ENCODE measurements around the gene NHLH1. TPM values are rescaled to one million over a fixed set of nuclear protein-coding genes. Genes with fewer than 3 reads are reported as not detected.
"Not testable (repeated sequence)": the region's sequence is repeated elsewhere in the genome, so short reads cannot be mapped to it uniquely, and the experiment has no call there.

The NHLH1 gene
- total and polyA plus RNA-seq, 4 donors: 0.08 TPM; not detected in 3

DNA sequence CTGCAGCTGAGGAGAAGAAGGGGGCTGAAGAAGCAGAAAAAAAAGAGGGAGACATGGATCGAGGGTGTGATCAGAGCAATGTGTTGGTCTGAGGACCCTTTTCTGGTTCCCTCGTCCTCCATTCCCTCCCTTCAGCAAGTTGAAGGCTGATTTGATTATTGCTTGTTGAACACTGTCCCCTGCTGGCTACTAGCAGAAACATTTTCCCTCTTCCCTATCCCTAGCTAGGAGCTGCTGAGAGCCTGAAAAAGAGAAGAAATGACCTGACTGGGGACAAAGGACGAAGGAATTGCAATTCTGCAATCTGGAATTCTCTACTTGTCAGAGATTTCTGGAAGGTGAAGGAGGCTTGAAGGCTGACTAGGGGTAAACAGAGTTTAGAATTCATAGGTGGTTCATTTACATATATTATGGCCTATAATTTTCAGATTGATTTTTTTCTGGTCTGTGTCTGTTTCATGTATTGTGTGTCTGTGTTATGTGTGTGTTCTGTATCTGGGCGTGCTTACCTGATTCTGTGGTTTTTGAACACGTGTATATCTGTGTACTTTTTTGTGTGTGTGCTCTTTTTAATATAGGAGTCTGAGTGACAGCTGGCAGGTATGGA is 9.8 kb downstream of the NHLH1 start:
- Histone ChIP-seq H3K9ac (ENCODE audit: low read depth in 1 of 2, low read length in 2 of 2) (no peak overlapping the region), H3K36me3 (ENCODE audit: control insufficient read depth in 4 of 4, insufficient read depth in 3 of 4, low read depth in 1 of 4, low read length in 3 of 4) (no peaks in the 10 kb centered on the region), H3K27me3 (ENCODE audit: control insufficient read depth in 4 of 4, insufficient read depth in 4 of 4, low read length in 3 of 4) (no peaks in the 10 kb centered on the region), H3K4me3 (ENCODE audit: low read depth in 1 of 3, low read length in 3 of 3) (no peak overlapping the region), H3K9me3 (ENCODE audit: control insufficient read depth in 4 of 4, low read length in 3 of 4) (no peaks in the 10 kb centered on the region), H3K4me1 (ENCODE audit: control insufficient read depth in 4 of 4, insufficient read depth in 4 of 4, low read length in 3 of 4) (peaks cover 0 to 7% (median 1%) of the 10 kb centered on the region in 4 donors), H3K27ac (ENCODE audit: low read depth in 1 of 2, low read length in 2 of 2) (no peak overlapping the region)
- 12% methylated on average over 5 of the region's 5 CpGs for WGBS
- no peak for DNase-seq (ENCODE audit: low spot score)
- TF ChIP-seq RAD21 (IDR thresholded peaks at IDR 0.05): peak; percentile 95 to 98
- TF ChIP-seq, protein P1, sequence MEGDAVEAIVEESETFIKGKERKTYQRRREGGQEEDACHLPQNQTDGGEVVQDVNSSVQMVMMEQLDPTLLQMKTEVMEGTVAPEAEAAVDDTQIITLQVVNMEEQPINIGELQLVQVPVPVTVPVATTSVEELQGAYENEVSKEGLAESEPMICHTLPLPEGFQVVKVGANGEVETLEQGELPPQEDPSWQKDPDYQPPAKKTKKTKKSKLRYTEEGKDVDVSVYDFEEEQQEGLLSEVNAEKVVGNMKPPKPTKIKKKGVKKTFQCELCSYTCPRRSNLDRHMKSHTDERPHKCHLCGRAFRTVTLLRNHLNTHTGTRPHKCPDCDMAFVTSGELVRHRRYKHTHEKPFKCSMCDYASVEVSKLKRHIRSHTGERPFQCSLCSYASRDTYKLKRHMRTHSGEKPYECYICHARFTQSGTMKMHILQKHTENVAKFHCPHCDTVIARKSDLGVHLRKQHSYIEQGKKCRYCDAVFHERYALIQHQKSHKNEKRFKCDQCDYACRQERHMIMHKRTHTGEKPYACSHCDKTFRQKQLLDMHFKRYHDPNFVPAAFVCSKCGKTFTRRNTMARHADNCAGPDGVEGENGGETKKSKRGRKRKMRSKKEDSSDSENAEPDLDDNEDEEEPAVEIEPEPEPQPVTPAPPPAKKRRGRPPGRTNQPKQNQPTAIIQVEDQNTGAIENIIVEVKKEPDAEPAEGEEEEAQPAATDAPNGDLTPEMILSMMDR (IDR thresholded peaks at IDR 0.05; ENCODE audit: low read depth, low read length, missing input control): peak; percentile 93
- peak; percentile 8 for TF ChIP-seq FOXA2 (IDR thresholded peaks at IDR 0.05)
- TF ChIP-seq JUND (IDR thresholded peaks at IDR 0.05): no peak
- peak; percentile 60 for TF ChIP-seq YY1 (IDR thresholded peaks at IDR 0.05)
- TF ChIP-seq, protein P2, sequence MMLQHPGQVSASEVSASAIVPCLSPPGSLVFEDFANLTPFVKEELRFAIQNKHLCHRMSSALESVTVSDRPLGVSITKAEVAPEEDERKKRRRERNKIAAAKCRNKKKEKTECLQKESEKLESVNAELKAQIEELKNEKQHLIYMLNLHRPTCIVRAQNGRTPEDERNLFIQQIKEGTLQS (IDR thresholded peaks at IDR 0.05): no peak

DNA sequence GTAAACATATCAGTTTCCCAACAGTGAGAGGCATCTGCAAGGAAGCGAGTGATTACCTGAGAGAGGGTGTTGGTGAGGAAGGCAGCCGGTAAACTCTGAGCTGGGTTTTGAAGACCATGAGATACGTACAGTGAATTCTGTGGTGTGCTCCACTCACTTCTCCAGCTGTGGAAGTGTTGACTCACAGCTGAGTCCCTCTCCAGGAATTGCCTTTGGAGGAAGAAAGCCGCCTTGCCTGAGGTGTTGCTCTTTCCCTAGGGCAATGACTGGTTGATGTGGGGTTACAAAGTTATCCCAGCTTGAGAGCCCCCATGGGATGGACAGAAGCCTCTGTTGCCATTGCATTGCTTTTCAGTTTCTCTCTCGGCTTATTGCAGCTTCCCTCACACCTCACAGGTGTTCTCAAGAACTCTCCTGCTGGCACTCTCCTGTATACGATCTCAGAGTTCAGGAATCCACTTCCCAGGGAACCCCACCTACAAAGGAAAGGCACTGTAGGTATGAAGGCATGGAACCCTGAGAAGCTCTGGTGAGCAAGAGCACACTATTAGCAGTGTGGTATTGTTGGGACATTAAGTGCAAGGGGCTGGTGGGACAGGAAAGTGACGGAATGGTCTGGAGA is 10.8 kb downstream of the NHLH1 start:
- H3K27ac ChIP-seq (ENCODE audit: low read depth in 1 of 2, low read length in 2 of 2): no peak overlapping the region
- no peak overlapping the region for H3K4me3 ChIP-seq (ENCODE audit: low read depth in 1 of 3, low read length in 3 of 3)
- 84% methylated on average over 7 of the region's 7 CpGs for WGBS
- no peak for DNase-seq (ENCODE audit: low spot score)
- H3K27me3 ChIP-seq (ENCODE audit: control insufficient read depth in 4 of 4, insufficient read depth in 4 of 4, low read length in 3 of 4): no peaks in the 10 kb centered on the region
- no peaks in the 10 kb centered on the region for H3K9me3 ChIP-seq (ENCODE audit: control insufficient read depth in 4 of 4, low read length in 3 of 4)
- no peaks in the 10 kb centered on the region for H3K36me3 ChIP-seq (ENCODE audit: control insufficient read depth in 4 of 4, insufficient read depth in 3 of 4, low read depth in 1 of 4, low read length in 3 of 4)
- TF ChIP-seq TAF1 (conservative IDR thresholded peaks at IDR 0.05): no peak
- H3K4me1 ChIP-seq (ENCODE audit: control insufficient read depth in 4 of 4, insufficient read depth in 4 of 4, low read length in 3 of 4): peaks cover 0 to 7% (median 1%) of the 10 kb centered on the region in 4 donors
- H3K9ac ChIP-seq (ENCODE audit: low read depth in 1 of 2, low read length in 2 of 2): no peak overlapping the region

DNA sequence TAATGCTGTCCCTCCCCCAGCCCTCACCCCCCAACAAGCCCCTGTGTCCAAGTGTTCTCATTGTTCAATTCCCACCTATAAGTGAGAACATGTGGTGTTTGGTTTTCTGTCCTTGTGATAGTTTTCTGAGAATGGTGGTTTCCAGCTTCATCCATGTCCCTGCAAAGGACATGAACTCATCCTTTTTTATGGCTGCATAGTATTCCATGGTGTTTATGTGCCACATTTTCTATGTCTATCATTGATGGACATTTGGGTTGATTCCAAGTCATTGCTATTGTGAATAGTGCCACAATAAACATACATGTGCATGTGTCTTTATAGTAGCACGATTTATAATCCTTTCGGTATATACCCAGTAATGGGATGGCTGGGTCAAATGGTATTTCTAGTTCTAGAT is 17.9 kb downstream of the NHLH1 start:
- H3K9ac ChIP-seq (ENCODE audit: low read depth in 1 of 2, low read length in 2 of 2); H3K9me3 ChIP-seq (ENCODE audit: control insufficient read depth in 4 of 4, low read length in 3 of 4); H3K27ac ChIP-seq (ENCODE audit: low read depth in 1 of 2, low read length in 2 of 2); DNase-seq (ENCODE audit: low spot score); H3K4me1 ChIP-seq (ENCODE audit: control insufficient read depth in 4 of 4, insufficient read depth in 4 of 4, low read length in 3 of 4); H3K27me3 ChIP-seq (ENCODE audit: control insufficient read depth in 4 of 4, insufficient read depth in 4 of 4, low read length in 3 of 4); H3K4me3 ChIP-seq (ENCODE audit: low read depth in 1 of 3, low read length in 3 of 3); H3K36me3 ChIP-seq (ENCODE audit: control insufficient read depth in 4 of 4, insufficient read depth in 3 of 4, low read depth in 1 of 4, low read length in 3 of 4): not testable (repeated sequence)
- 97% methylated on average over 2 of the region's 2 CpGs for WGBS

DNA sequence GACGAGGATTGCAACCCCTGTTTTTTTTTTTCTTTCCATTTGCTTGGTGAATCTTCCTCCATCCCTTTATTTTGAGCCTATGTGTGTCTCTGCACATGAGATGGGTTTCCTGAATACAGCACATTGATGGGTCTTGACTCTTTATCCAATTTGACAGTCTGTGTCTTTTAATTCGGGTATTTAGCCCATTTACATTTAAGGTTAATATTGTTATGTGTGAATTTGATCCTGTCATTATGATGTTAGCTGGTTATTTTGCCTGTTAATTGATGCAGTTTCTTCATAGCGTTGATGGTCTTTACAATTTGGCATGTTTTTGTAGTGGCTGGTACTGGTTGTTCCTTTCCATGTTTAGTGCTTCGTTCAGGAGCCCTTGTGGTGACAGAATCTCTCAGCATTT is 21.5 kb downstream of the NHLH1 start:
- H3K4me3 ChIP-seq (ENCODE audit: low read depth in 1 of 3, low read length in 3 of 3); H3K9ac ChIP-seq (ENCODE audit: low read depth in 1 of 2, low read length in 2 of 2); H3K36me3 ChIP-seq (ENCODE audit: control insufficient read depth in 4 of 4, insufficient read depth in 3 of 4, low read depth in 1 of 4, low read length in 3 of 4); H3K9me3 ChIP-seq (ENCODE audit: control insufficient read depth in 4 of 4, low read length in 3 of 4); DNase-seq (ENCODE audit: low spot score); H3K27me3 ChIP-seq (ENCODE audit: control insufficient read depth in 4 of 4, insufficient read depth in 4 of 4, low read length in 3 of 4); H3K4me1 ChIP-seq (ENCODE audit: control insufficient read depth in 4 of 4, insufficient read depth in 4 of 4, low read length in 3 of 4); H3K27ac ChIP-seq (ENCODE audit: low read depth in 1 of 2, low read length in 2 of 2): not testable (repeated sequence)
- WGBS: 68% methylated on average over 4 of the region's 4 CpGs

Measured in liver (tissue), 9 donors.